Omental fat pad (tissue), 4 donors: Measurements from ENCODE around the gene GPSM3. TPM values are rescaled to one million over a fixed set of nuclear protein-coding genes. Genes with fewer than 3 reads are reported as not detected.

Experiments used
- ATAC-seq: fragments of 150-250 bp; one replicate; pipeline ENCODE4 v1.9.1; 2016; ENCODE audit warnings: mild to moderate bottlenecking, moderate library complexity; ENCODE audit not compliant: low FRiP score
- DNase-seq: peaks from one replicate; pipeline ENCODE4 v3.0.0-alpha.2; 2019; ENCODE audit warnings: low spot score
- total RNA-seq, 4 donors: library from RNA; depleted of rRNA; stranded (reverse); fragments of >200 nt; gene quantifications; one replicate each; pipeline ENCODE4 v1.1.0, GENCODE V29; 2016
- TF ChIP-seq, protein P1 (sequence below), 3 donors: fragments of 450-650 bp; IDR thresholded peaks; one replicate each; pipeline ENCODE4 v1.5.1; 2016 to 2017; ENCODE audit warnings: antibody characterized with exemption in 3 of 3, mild to moderate bottlenecking in 3 of 3, moderate library complexity in 2 of 3

The GPSM3 gene, protein sequence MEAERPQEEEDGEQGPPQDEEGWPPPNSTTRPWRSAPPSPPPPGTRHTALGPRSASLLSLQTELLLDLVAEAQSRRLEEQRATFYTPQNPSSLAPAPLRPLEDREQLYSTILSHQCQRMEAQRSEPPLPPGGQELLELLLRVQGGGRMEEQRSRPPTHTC
- total RNA-seq, result 10 to 100 TPM in 3 of 4 donors, 1 to 10 TPM in 1; 9.7 to 28.3 (median 23.2) TPM

DNA sequence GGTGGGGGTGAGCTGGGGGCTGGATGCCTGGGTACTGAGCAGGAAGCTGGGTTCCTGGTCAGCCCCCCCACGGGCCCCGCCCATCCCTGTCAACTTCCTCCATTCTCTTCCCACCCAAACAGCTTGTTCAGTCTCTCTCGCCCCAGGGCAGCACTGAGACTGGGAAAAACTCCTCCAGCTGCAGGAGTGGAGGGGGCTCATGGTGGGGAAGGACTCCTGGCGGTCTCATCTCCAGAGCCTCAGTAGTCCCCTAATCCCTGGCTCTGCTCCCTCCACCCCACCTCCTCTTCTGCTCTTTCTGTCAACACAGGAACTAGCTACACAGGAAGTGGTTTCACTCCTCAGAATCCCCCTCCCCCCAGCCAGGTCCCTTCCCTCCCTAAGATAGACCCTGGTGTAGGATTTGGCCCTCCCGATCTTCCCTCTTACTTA, at the start of gene GPSM3:
GPSM3 (minus strand) TSS at position 36 of the 432 bp plus-strand sequence. CDS start 130 bp downstream, outside the sequence.
- DNase-seq (no peak), ATAC-seq (no peak)
- TF ChIP-seq, protein P1, sequence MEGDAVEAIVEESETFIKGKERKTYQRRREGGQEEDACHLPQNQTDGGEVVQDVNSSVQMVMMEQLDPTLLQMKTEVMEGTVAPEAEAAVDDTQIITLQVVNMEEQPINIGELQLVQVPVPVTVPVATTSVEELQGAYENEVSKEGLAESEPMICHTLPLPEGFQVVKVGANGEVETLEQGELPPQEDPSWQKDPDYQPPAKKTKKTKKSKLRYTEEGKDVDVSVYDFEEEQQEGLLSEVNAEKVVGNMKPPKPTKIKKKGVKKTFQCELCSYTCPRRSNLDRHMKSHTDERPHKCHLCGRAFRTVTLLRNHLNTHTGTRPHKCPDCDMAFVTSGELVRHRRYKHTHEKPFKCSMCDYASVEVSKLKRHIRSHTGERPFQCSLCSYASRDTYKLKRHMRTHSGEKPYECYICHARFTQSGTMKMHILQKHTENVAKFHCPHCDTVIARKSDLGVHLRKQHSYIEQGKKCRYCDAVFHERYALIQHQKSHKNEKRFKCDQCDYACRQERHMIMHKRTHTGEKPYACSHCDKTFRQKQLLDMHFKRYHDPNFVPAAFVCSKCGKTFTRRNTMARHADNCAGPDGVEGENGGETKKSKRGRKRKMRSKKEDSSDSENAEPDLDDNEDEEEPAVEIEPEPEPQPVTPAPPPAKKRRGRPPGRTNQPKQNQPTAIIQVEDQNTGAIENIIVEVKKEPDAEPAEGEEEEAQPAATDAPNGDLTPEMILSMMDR (IDR thresholded peaks at IDR 0.05), result no peak

DNA sequence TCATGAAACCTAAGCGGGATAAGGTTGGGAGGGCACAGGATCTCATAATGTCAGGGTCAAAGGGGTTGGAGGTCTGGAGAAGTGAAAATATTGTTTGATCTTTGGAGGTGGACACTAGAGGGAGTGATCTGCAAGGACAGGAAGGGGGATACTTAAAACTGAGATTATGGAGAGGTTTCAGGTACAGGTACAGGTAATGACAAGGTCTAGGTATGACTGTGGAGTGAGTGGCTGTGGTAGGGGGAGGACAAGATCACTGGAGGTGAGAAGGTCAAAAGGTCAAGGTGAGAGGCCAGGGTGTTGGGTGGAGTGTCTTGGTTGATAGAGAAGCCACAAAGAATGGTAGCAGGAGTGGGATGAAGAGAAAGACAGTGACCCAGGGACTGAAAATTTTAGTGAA, 48.2 kb upstream of the GPSM3 start:
- DNase-seq, result no peak
- no peak for ATAC-seq
- TF ChIP-seq, protein P1 (IDR thresholded peaks at IDR 0.05), result no peak

DNA sequence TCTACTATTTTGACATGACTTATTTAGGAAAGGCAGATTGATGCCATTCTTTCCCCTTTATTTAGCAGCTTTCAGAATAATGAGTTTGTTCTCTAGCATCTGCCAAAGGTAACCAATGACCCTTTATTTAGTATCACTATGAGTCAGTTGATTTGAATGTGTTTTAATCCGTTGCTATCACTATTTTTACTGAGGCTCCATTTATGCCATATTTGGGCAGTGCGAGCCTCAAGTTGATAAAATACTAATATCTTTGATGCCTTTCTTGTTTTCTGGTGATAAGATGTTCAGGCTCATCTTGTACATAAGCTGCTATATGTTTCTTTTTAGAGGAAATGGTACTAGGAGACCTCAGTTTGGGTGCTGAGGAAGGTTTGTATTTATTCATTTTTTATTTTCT, 47.0 kb upstream of the GPSM3 start:
- DNase-seq (no peak), ATAC-seq (no peak)
- TF ChIP-seq, protein P1 (IDR thresholded peaks at IDR 0.05), result no peak

DNA sequence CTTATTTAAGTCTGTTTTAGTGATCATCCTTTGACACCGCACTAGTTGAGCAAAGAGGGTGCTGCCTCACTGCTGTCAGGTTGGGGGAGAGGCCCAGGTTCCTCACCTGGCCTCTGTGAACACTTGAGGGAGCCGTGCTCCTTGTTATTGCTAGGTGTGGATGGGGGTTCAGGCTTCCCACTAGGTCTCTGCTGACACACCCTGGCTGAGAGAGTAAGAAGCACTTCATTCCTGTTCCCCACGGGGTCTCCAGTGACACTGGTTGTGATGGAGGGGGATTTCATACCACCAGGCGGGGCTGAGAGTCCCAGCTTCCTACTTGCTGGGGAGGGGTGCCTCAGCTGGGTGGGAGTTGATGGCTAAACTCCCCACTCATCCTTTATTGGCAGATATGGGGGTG, 42.5 kb upstream of the GPSM3 start:
- TF ChIP-seq, protein P1 (IDR thresholded peaks at IDR 0.05), result no peak
- ATAC-seq (no peak), DNase-seq (no peak)

DNA sequence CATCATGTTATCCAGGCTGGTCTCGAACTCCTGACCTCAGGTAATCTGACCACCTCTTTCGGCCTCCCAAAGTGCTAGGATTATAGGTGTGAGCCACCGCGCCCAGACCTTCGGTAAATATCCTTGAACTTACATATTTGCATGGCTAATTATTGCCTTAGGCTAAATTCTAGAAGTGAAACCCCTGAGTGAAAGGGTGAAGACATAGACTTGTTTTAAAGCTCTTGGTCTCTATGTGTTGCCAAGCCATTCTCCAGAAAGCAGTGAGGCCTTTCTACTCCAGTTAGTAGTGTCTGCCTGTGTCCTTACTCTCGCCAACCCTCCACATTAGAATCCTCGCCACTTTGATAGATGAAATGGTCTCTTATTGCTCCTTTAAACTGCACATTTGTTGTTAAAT, 34.0 kb upstream of the GPSM3 start:
- DNase-seq, result no peak
- TF ChIP-seq, protein P1 (IDR thresholded peaks at IDR 0.05), result no peak
- ATAC-seq, result no peak

DNA sequence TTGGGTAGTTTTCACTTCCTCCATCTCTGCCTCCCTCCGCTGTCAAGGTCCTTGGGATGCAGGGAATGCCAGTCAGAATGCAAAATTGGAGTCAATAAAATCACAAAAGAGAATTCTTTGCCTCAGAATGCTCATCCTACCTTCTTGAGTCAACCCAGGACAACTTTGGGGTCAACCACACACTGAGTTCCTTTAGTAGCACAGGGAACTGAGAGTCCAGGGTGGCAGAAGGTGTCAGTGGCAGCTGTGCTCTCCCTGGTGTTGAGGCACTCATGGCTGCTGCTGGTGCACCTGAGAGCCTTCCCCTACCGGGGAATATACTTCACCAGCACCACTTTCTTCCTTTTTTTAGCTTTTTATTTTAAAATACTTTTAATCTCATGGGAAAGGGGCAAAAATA, 32.3 kb upstream of the GPSM3 start:
- DNase-seq (no peak), ATAC-seq (no peak)
- TF ChIP-seq, protein P1 (IDR thresholded peaks at IDR 0.05), result no peak
